Mesothelial cell of epicardium (in vitro differentiated cells): ENCODE results near the gene CYS1. TPM values are rescaled to one million over a fixed set of nuclear protein-coding genes. Genes with fewer than 3 reads are reported as not detected.

ENCODE experiments used
- DNase-seq, 2 experiments: peaks; one replicate each; pipeline ENCODE4 v3.0.0; 2021; ENCODE audit warnings: low spot score in 2 of 2; ENCODE audit not compliant: unreplicated experiment in 2 of 2
- H3K27ac Mint-ChIP-seq: 2 replicates; pipeline ENCODE4 v1.8.0; 2021; ENCODE audit warnings: mixed read lengths
- H3K27me3 Mint-ChIP-seq: 2 replicates; pipeline ENCODE4 v1.8.0; 2021; ENCODE audit warnings: low read depth, mixed read lengths
- H3K36me3 Mint-ChIP-seq: 2 replicates; pipeline ENCODE4 v1.8.0; 2021; ENCODE audit warnings: mixed read lengths
- H3K4me1 Mint-ChIP-seq: 2 replicates; pipeline ENCODE4 v1.8.0; 2021; ENCODE audit warnings: mixed read lengths
- H3K4me3 Mint-ChIP-seq: 2 replicates; pipeline ENCODE4 v1.8.0; 2021; ENCODE audit warnings: mild to moderate bottlenecking, moderate library complexity, mixed read lengths
- H3K9me3 Mint-ChIP-seq: 2 replicates; pipeline ENCODE4 v1.8.0; 2021; ENCODE audit warnings: mixed read lengths
- CTCF ChIP-seq: fragments of 200-600 bp; sonication (generic); IDR thresholded peaks from one replicate; pipeline ENCODE4 v1.5.0; 2021; ENCODE audit warnings: antibody characterized with exemption; ENCODE audit not compliant: unreplicated experiment
- total RNA-seq: library from RNA; stranded (reverse); gene quantifications from 3 replicates; pipeline ENCODE4 v1.2.1, GENCODE V29; 2021

Gene CYS1
- total RNA-seq, 1 donor from 2014 or later = 1.3 TPM

GRCh38 chr2:10124538-10125045 lies 44.4 kb upstream of the CYS1 start:
- Mint-ChIP-seq H3K27me3 (peaks cover 6% of the 10 kb centered on the region), H3K4me3 (peak overlapping the region; percentile 84), H3K4me1 (peaks cover 44% of the 10 kb centered on the region), H3K9me3 (no peaks in the 10 kb centered on the region), H3K36me3 (peaks cover 10% of the 10 kb centered on the region), H3K27ac (peak overlapping the region; percentile 36)
- no peak for DNase-seq
- peak; percentile 77 for TF ChIP-seq CTCF

- H3K9me3 Mint-ChIP-seq = no peaks in the 10 kb centered on the region
- DNase-seq = no peak
- peaks cover 6% of the 10 kb centered on the region for H3K27me3 Mint-ChIP-seq
- peak overlapping the region; percentile 84 for H3K4me3 Mint-ChIP-seq
- peaks cover 3% of the 10 kb centered on the region for H3K36me3 Mint-ChIP-seq
- H3K4me1 Mint-ChIP-seq = peaks cover 42% of the 10 kb centered on the region
- no peak overlapping the region for H3K27ac Mint-ChIP-seq
- TF ChIP-seq CTCF = no peak
Observed at GRCh38 chr2:10123281-10123680, 43.1 kb upstream of the CYS1 start.

GRCh38 chr2:10122500-10123280 lies 42.5 kb upstream of the CYS1 start, which contains the start of gene RRM2:
Gene RRM2 (plus strand): TSS chr2:10122739. CDS start chr2:10122799, 60 bp downstream.
- H3K4me3 Mint-ChIP-seq = peak within 1 kb of the TSS; percentile 92
- peaks cover 6% of the 10 kb centered on the region for H3K27me3 Mint-ChIP-seq
- no peak for TF ChIP-seq CTCF
- no peaks in the 10 kb centered on the region for H3K9me3 Mint-ChIP-seq
- peaks cover 42% of the 10 kb centered on the region for H3K4me1 Mint-ChIP-seq
- H3K27ac Mint-ChIP-seq = peak within 1 kb of the TSS; percentile 52
- peak; percentile 87 to 93 for DNase-seq
- H3K36me3 Mint-ChIP-seq = peaks cover 3% of the 10 kb centered on the region

GRCh38 chr2:10120877-10121574 lies 40.8 kb upstream of the CYS1 start:
- Mint-ChIP-seq H3K36me3 (no peaks in the 10 kb centered on the region), H3K27me3 (peaks cover 6% of the 10 kb centered on the region), H3K9me3 (no peaks in the 10 kb centered on the region), H3K4me3 (peak overlapping the region; percentile 92), H3K27ac (peak overlapping the region; percentile 52), H3K4me1 (peaks cover 35% of the 10 kb centered on the region)
- no peak for DNase-seq
- no peak for TF ChIP-seq CTCF

GRCh38 chr2:10120158-10120876 lies 40.1 kb upstream of the CYS1 start:
- no peak for TF ChIP-seq CTCF
- peak overlapping the region; percentile 89 for H3K27ac Mint-ChIP-seq
- H3K4me3 Mint-ChIP-seq = peak overlapping the region; percentile 92
- H3K36me3 Mint-ChIP-seq = no peaks in the 10 kb centered on the region
- no peaks in the 10 kb centered on the region for H3K9me3 Mint-ChIP-seq
- peaks cover 32% of the 10 kb centered on the region for H3K4me1 Mint-ChIP-seq
- peaks cover 6% of the 10 kb centered on the region for H3K27me3 Mint-ChIP-seq
- peak; percentile 82 to 91 for DNase-seq
